Measurements from ENCODE around the gene PKIG. TPM values are rescaled to one million over a fixed set of nuclear protein-coding genes. Genes with fewer than 3 reads are reported as not detected.

PKIG gene
- total RNA-seq, 4 donors from 2014 or later = 72.9 to 153 (median 100) TPM

DNA sequence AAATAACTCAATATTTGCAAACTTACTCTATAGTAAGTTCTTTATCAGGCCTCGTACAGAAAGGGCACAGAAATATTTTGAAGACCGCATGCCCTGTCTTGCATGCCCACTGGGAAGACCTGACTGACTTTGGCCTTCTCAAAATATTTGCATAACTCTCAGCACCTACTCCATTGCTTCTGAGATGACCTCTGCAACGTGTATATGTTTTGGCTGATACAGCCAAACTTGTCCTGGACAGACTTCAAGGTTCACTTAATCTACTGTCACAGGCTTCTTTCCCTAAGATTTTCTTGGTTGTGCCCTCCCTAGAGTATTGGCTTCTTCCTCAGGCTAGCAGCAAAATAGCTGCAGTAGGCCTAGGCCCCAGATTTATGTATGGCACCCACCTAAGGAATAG lies 39.0 kb upstream of the PKIG start:
- Histone ChIP-seq H3K36me3 (no peaks in the 10 kb centered on the region), H3K4me1 (peaks cover 8% of the 10 kb centered on the region in 2 donors), H3K27ac (no peak overlapping the region), H3K9me3 (no peaks in the 10 kb centered on the region), H3K4me3 (no peak overlapping the region), H3K27me3 (no peaks in the 10 kb centered on the region)
- in situ Hi-C loops (cut with MboI; ENCODE audit: low sequenced_read_pairs in 4 of 4) (loop anchor here (25.0 kb wide), 2 partner anchors 156 to 194 kb away; partner anchors contain the start of gene KCNK15 (in 1 of the 4)), intact Hi-C loops (cut with DNase I; ENCODE audit: low total_unique reads) (no loop called here)
- no peak for TF ChIP-seq POLR2A (IDR thresholded peaks at IDR 0.05)
- TF ChIP-seq, protein P1, sequence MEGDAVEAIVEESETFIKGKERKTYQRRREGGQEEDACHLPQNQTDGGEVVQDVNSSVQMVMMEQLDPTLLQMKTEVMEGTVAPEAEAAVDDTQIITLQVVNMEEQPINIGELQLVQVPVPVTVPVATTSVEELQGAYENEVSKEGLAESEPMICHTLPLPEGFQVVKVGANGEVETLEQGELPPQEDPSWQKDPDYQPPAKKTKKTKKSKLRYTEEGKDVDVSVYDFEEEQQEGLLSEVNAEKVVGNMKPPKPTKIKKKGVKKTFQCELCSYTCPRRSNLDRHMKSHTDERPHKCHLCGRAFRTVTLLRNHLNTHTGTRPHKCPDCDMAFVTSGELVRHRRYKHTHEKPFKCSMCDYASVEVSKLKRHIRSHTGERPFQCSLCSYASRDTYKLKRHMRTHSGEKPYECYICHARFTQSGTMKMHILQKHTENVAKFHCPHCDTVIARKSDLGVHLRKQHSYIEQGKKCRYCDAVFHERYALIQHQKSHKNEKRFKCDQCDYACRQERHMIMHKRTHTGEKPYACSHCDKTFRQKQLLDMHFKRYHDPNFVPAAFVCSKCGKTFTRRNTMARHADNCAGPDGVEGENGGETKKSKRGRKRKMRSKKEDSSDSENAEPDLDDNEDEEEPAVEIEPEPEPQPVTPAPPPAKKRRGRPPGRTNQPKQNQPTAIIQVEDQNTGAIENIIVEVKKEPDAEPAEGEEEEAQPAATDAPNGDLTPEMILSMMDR (IDR thresholded peaks at IDR 0.05 in 4 of 5, conservative IDR thresholded peaks at IDR 0.05 in 1 of 5) = no peak
- ATAC-seq = no peak
- no peak for DNase-seq

DNA sequence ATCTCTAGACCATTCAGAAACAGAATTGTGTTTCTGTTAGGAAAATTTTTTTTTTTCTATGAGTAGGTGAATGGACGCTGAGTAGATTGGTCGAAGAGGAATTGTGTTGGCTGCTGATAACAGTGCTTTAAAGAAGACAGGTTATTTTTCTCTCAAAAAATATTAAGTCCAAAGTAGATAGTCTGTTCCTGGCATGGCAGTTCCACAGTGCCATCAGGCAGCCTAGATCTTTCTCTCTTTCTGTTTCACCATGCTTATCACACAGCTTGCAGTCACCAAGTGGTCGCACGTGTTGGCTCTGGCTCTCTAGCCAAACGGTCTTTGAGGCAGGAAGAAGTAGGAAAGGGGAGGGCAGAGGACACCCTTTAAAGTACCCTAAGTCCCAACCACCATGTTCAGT lies 38.1 kb upstream of the PKIG start:
- DNase-seq (no peak), ATAC-seq (no peak)
- Histone ChIP-seq H3K36me3 (no peaks in the 10 kb centered on the region), H3K27ac (no peak overlapping the region), H3K4me3 (no peak overlapping the region), H3K4me1 (peaks cover 8% of the 10 kb centered on the region in 2 donors), H3K27me3 (no peaks in the 10 kb centered on the region), H3K9me3 (no peaks in the 10 kb centered on the region)
- TF ChIP-seq, protein P1 (IDR thresholded peaks at IDR 0.05 in 4 of 5, conservative IDR thresholded peaks at IDR 0.05 in 1 of 5) = no peak
- TF ChIP-seq POLR2A (IDR thresholded peaks at IDR 0.05) = no peak
- intact Hi-C loops (cut with DNase I; ENCODE audit: low total_unique reads) = no loop called here
- in situ Hi-C loops (cut with MboI; ENCODE audit: low sequenced_read_pairs in 4 of 4) = loop anchor here (25.0 kb wide), 2 partner anchors 157 to 193 kb away; partner anchors contain the start of gene KCNK15 (in 1 of the 4)

DNA sequence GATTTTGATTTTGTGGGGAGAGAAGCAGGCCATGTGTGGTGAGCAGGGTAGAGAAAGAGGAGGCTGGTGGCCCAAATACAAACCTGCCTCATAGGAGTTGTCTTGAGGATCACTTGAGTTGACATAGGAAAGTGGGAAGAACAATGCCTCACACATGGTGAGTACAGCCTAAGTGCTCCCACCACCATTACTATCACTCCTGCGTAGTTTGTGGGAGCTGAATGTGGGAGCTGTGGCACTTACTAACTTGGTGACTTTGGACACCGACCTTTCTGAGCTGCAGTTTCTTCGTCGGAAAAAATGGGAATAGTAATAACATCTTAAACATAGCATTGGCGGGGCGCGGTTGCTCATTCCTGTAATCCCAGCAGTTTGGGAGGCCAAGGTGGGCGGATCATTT lies 35.0 kb upstream of the PKIG start:
- Histone ChIP-seq H3K27me3 (no peaks in the 10 kb centered on the region), H3K36me3 (no peaks in the 10 kb centered on the region), H3K4me3 (no peak overlapping the region), H3K4me1 (peaks cover 13 to 15% of the 10 kb centered on the region in 2 donors), H3K9me3 (no peaks in the 10 kb centered on the region), H3K27ac (no peak overlapping the region)
- in situ Hi-C loops (cut with MboI; ENCODE audit: low sequenced_read_pairs in 4 of 4) = loop anchor here (25.0 kb wide), 2 partner anchors 160 to 190 kb away; partner anchors contain the start of gene KCNK15 (in 1 of the 4)
- no peak for DNase-seq
- ATAC-seq = no peak
- TF ChIP-seq, protein P1 (IDR thresholded peaks at IDR 0.05 in 4 of 5, conservative IDR thresholded peaks at IDR 0.05 in 1 of 5) = no peak
- TF ChIP-seq POLR2A (IDR thresholded peaks at IDR 0.05) = no peak
- intact Hi-C loops (cut with DNase I; ENCODE audit: low total_unique reads) = no loop called here

DNA sequence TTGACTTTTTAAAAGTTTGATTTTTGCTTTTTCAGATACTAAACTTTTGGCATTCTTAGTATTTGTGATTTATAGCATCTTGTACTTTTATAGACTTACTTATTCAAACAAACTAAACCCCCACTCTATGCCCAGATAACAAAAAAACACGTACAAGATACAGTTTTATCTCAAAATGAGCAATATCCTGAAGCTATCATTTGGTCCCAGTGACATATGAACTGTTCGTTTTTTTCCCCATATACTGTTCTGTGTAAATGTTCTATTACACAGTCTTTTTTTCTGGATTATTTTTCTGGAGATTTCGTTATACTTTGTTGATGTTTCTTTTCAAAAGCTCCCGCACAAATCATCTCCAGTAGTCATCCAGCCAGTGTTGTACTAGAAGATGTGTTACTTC lies 33.3 kb upstream of the PKIG start:
- H3K4me3 ChIP-seq = no peak overlapping the region
- DNase-seq = no peak
- TF ChIP-seq, protein P1 (IDR thresholded peaks at IDR 0.05 in 4 of 5, conservative IDR thresholded peaks at IDR 0.05 in 1 of 5) = no peak
- TF ChIP-seq POLR2A (IDR thresholded peaks at IDR 0.05) = no peak
- intact Hi-C loops (cut with DNase I; ENCODE audit: low total_unique reads) (no loop called here), in situ Hi-C loops (cut with MboI; ENCODE audit: low sequenced_read_pairs in 4 of 4) (loop anchor here (25.0 kb wide), 2 partner anchors 162 to 188 kb away; partner anchors contain the start of gene KCNK15 (in 1 of the 4))
- no peaks in the 10 kb centered on the region for H3K27me3 ChIP-seq
- no peaks in the 10 kb centered on the region for H3K36me3 ChIP-seq
- no peaks in the 10 kb centered on the region for H3K9me3 ChIP-seq
- no peak for ATAC-seq
- peak overlapping the region in 3 of 4 donors; percentile 8 to 26 (median 15) for H3K27ac ChIP-seq
- peaks cover 23 to 25% of the 10 kb centered on the region in 2 donors for H3K4me1 ChIP-seq

DNA sequence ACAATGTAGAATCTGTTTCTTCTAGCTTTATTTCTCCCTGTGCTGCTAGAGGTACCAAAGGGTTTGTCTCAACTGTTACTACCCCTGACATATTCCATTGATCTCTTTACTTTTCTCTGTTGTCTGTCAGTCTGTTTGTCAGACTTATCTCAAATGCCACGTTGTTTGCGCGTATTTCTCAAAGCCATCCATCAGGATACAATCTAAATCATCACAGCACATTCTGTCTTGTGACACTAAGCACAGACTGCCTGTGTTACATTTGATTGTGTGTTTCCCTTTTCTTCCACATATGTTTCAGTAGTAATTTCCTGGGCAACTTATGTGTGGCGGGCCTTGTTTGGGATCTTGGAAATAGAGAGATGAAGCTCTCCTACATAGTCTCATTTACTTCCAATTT lies 30.3 kb upstream of the PKIG start:
- Histone ChIP-seq H3K36me3 (no peaks in the 10 kb centered on the region), H3K4me3 (no peak overlapping the region), H3K27ac (peak overlapping the region; percentile 76 to 92 (median 82)), H3K4me1 (peaks cover 34 to 39% of the 10 kb centered on the region in 2 donors), H3K9me3 (no peaks in the 10 kb centered on the region), H3K27me3 (no peaks in the 10 kb centered on the region)
- in situ Hi-C loops (cut with MboI; ENCODE audit: low sequenced_read_pairs in 4 of 4) (no loop called here), intact Hi-C loops (cut with DNase I; ENCODE audit: low total_unique reads) (no loop called here)
- TF ChIP-seq, protein P1 (IDR thresholded peaks at IDR 0.05 in 4 of 5, conservative IDR thresholded peaks at IDR 0.05 in 1 of 5) = no peak
- no peak for TF ChIP-seq POLR2A (IDR thresholded peaks at IDR 0.05)
- ATAC-seq = no peak
- DNase-seq = no peak

Measured in gastrocnemius medialis (tissue), 4 donors.